ENCODE measurements around the gene TNFAIP8. TPM values are rescaled to one million over a fixed set of nuclear protein-coding genes. Genes with fewer than 3 reads are reported as not detected.

The TNFAIP8 gene
- total RNA-seq, 4 donors from 2014 or later, result 9.8 to 28.1 (median 22.5) TPM

DNA sequence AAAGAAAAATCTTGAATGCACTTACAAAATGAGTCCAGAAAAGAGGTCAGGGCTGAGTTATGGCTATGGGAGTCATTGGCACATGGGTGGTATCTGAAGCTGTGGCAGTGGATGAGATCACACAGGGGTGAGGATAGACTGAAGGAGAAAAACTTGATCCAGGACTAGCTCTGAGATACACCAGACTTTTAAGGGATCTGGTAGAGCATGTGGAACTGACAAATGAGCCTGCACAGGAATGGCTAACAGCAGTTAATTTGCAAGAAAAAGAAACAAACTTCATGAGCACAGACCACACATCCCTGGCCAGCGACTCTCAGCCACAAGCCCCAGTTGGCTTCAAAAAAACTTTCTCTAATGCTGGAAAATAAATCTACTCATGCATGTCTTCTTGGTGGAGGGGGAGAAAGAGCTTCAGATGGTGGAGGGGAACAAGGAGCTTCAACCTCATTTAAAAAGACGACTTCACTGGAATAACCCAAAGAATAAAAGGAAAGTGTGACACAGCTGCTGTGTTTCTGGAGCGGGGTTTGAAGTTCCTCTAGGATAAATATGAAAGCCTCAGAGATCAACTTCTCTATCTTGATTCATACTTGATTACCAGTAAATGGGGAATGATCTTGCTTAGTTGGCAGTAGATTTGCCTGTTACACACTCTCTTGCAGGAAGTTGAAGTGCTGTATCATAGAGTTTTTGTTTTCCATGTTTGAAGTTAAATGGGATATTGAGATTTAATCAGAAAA is 33.6 kb downstream of the TNFAIP8 start:
- no peak for TF ChIP-seq EP300 (IDR thresholded peaks at IDR 0.05; ENCODE audit: low read depth)
- TF ChIP-seq POLR2AphosphoS5 (IDR thresholded peaks at IDR 0.05), result peak; percentile 54 to 83 (median 59)
- Histone ChIP-seq H3K4me1 (peaks cover 4 to 49% (median 16%) of the 10 kb centered on the region in 4 donors), H3K36me3 (no peaks in the 10 kb centered on the region), H3K9me3 (no peaks in the 10 kb centered on the region), H3K27me3 (no peaks in the 10 kb centered on the region), H3K27ac (peak overlapping the region; percentile 28 to 67 (median 32)), H3K4me3 (no peak overlapping the region)
- intact Hi-C loops (cut with DNase I; ENCODE audit: low total_unique reads), result no loop called here
- WGBS, 2 donors (ENCODE audit: low coverage in 1 of 2), result 43 to 59% methylated on average over 3 of the region's 3 CpGs
- in situ Hi-C loops (cut with MboI; ENCODE audit: low pct_ligation_motif_present in 1 of 4, low pct_unique_long_range_greater_than_20kb in 1 of 4, low sequenced_read_pairs in 3 of 4), result no loop called here
- no peak for DNase-seq

DNA sequence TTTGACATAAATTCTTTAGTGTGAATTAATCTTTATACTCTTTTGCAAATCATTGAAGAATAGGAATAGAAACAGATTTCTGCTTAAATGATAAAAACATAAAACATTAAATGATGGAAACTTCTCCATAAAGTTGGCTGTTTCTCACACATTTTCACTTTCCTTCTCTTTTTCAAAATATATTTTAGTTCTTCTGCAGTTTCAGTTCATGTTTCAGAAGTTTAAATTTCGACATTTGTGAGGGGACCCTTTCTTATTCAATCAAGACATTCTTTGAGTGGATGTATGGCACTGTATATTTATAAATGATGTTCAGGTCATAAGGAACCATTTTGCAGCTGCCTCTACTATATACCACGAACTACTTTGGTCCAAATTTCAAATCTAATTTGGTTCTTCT is 34.6 kb downstream of the TNFAIP8 start:
- no peak overlapping the region for H3K4me3 ChIP-seq
- TF ChIP-seq CTCF (IDR thresholded peaks at IDR 0.05) (no peak), POLR2AphosphoS5 (IDR thresholded peaks at IDR 0.05) (no peak), POLR2A (IDR thresholded peaks at IDR 0.05) (no peak), EP300 (IDR thresholded peaks at IDR 0.05; ENCODE audit: low read depth) (no peak)
- peak overlapping the region in 1 of 4 donors; percentile 67 for H3K27ac ChIP-seq
- H3K9me3 ChIP-seq, result no peaks in the 10 kb centered on the region
- 68 to 73% methylated on average over 2 of the region's 2 CpGs for WGBS, 2 donors (ENCODE audit: low coverage in 1 of 2)
- H3K4me1 ChIP-seq, result peaks cover 1 to 39% (median 12%) of the 10 kb centered on the region in 4 donors
- DNase-seq, result no peak
- in situ Hi-C loops (cut with MboI; ENCODE audit: low pct_ligation_motif_present in 1 of 4, low pct_unique_long_range_greater_than_20kb in 1 of 4, low sequenced_read_pairs in 3 of 4), result no loop called here
- H3K36me3 ChIP-seq, result no peaks in the 10 kb centered on the region
- H3K27me3 ChIP-seq, result no peaks in the 10 kb centered on the region
- intact Hi-C loops (cut with DNase I; ENCODE audit: low total_unique reads), result no loop called here

GRCh38 chr5:119393201-119393691 is 37.4 kb downstream of the TNFAIP8 start:
- in situ Hi-C loops (cut with MboI; ENCODE audit: low pct_ligation_motif_present in 1 of 4, low pct_unique_long_range_greater_than_20kb in 1 of 4, low sequenced_read_pairs in 3 of 4) (no loop called here), intact Hi-C loops (cut with DNase I; ENCODE audit: low total_unique reads) (no loop called here)
- Histone ChIP-seq H3K9me3 (no peaks in the 10 kb centered on the region), H3K27ac (no peak overlapping the region), H3K4me1 (peaks cover 0 to 21% (median 9%) of the 10 kb centered on the region in 4 donors), H3K27me3 (no peaks in the 10 kb centered on the region), H3K36me3 (no peaks in the 10 kb centered on the region), H3K4me3 (no peak overlapping the region)
- WGBS, 2 donors (ENCODE audit: low coverage in 1 of 2), result 63 to 82% methylated on average over 3 of the region's 3 CpGs
- DNase-seq, result no peak
- TF ChIP-seq POLR2AphosphoS5 (IDR thresholded peaks at IDR 0.05) (peak in 1 of 3 donors; percentile 26), POLR2A (IDR thresholded peaks at IDR 0.05) (no peak)

DNA sequence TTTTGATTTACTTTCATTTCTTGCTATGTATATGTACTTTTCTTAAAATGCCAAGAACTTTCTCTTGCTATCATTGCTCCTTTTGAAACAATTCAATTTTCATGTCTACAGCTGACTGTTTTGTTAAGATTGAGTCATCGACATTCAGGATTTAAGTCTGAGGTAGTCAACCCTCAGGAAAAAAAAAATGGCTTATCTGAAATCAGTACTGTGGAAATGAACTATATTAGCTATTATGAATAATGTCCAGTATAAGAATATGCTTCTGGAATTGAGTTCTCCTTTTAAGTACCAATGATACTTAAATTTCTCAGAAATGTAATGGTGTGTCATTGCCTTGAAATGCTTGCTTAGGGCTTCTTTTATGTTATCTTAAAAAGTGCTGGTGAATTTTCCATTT is 37.9 kb downstream of the TNFAIP8 start:
- 80 to 86% methylated on average over 1 of the region's 1 CpG for WGBS, 2 donors (ENCODE audit: low coverage in 1 of 2)
- in situ Hi-C loops (cut with MboI; ENCODE audit: low pct_ligation_motif_present in 1 of 4, low pct_unique_long_range_greater_than_20kb in 1 of 4, low sequenced_read_pairs in 3 of 4) (no loop called here), intact Hi-C loops (cut with DNase I; ENCODE audit: low total_unique reads) (no loop called here)
- Histone ChIP-seq H3K36me3 (no peaks in the 10 kb centered on the region), H3K4me1 (peaks cover 4 to 21% (median 7%) of the 10 kb centered on the region in 4 donors), H3K27ac (no peak overlapping the region), H3K4me3 (no peak overlapping the region), H3K9me3 (no peaks in the 10 kb centered on the region), H3K27me3 (no peaks in the 10 kb centered on the region)
- DNase-seq, result no peak
- no peak for TF ChIP-seq POLR2A (IDR thresholded peaks at IDR 0.05)
- TF ChIP-seq CTCF (IDR thresholded peaks at IDR 0.05), result no peak
- TF ChIP-seq POLR2AphosphoS5 (IDR thresholded peaks at IDR 0.05), result no peak
- TF ChIP-seq EP300 (IDR thresholded peaks at IDR 0.05; ENCODE audit: low read depth), result no peak

DNA sequence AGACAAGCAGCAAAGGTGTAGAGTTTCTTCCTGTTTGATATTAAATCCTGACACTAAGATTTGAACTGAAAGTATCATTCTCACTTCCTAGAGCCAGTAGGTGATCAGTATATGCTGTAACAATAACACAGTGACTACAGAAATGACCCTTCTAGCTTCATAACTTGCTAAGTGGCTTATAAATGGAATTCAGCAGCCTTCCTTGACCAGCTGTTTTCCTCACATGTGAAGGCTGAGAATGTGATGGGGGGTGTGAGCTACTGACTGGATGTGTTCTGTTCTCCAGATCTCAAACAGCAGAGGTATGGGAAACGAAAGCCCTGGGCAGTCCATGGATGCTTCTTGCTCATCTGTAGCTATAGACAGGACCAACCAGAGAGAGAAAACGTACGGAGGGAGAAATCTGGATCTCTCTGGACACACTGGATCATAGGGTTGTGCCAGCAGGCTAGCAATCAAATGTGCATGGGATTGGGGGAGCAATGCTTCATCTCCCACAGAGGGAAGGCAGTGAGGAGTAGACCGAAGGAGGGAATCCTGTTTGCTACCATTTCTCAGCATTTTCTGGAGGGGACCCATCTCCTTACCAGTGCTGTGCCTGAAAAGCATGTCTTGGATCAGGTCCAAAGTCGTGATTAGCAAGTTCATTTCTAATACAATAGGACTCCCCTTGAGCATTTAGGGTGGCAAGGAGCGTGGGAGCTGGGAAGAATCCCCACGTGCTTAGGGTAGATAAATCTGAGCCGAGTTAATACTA is 39.4 kb downstream of the TNFAIP8 start:
- in situ Hi-C loops (cut with MboI; ENCODE audit: low pct_ligation_motif_present in 1 of 4, low pct_unique_long_range_greater_than_20kb in 1 of 4, low sequenced_read_pairs in 3 of 4) (no loop called here), intact Hi-C loops (cut with DNase I; ENCODE audit: low total_unique reads) (no loop called here)
- H3K27me3 ChIP-seq, result no peaks in the 10 kb centered on the region

More for the DNA sequence above, 39.4 kb downstream of the TNFAIP8 start:
- H3K4me1 ChIP-seq, result peaks cover 0 to 25% (median 12%) of the 10 kb centered on the region in 4 donors
- H3K36me3 ChIP-seq, result no peaks in the 10 kb centered on the region
- TF ChIP-seq POLR2A (IDR thresholded peaks at IDR 0.05) (no peak), POLR2AphosphoS5 (IDR thresholded peaks at IDR 0.05) (no peak), CTCF (IDR thresholded peaks at IDR 0.05) (no peak), EP300 (IDR thresholded peaks at IDR 0.05; ENCODE audit: low read depth) (no peak)
- WGBS, 2 donors (ENCODE audit: low coverage in 1 of 2), result 81 to 82% methylated on average over 7 to 8 of the region's 8 CpGs
- H3K4me3 ChIP-seq, result no peak overlapping the region
- no peak for DNase-seq
- no peaks in the 10 kb centered on the region for H3K9me3 ChIP-seq
- no peak overlapping the region for H3K27ac ChIP-seq

Data from transverse colon (tissue), 4 donors.